Transverse colon (tissue), 4 donors: ENCODE results near the gene GLUD1. TPM values are rescaled to one million over a fixed set of nuclear protein-coding genes. Genes with fewer than 3 reads are reported as not detected.

Experiments
- DNase-seq: peaks from one replicate; pipeline ENCODE4 v3.0.0-alpha.2; 2019
- H3K27ac ChIP-seq, 4 donors: fragments of 200-600 bp; sonication (generic); 2 replicates each; pipeline ENCODE4 v1.5.1; 2016 to 2018; ENCODE audit warnings: inconsistent platforms in 4 of 4
- H3K27me3 ChIP-seq: fragments of 200-600 bp; sonication (generic); 2 replicates; pipeline ENCODE4 v1.5.1; 2017; ENCODE audit warnings: inconsistent platforms
- H3K36me3 ChIP-seq, 4 donors: fragments of 200-600 bp; sonication (generic); 2 replicates each; pipeline ENCODE4 v1.5.1; 2017 to 2019; ENCODE audit warnings: inconsistent platforms in 4 of 4
- H3K4me1 ChIP-seq, 4 donors: fragments of 200-600 bp; sonication (generic); 2 replicates each; pipeline ENCODE4 v1.5.1; 2017 to 2020; ENCODE audit warnings: inconsistent platforms in 4 of 4
- H3K4me3 ChIP-seq, 4 donors: fragments of 200-600 bp; sonication (generic); 1 replicate in 1 of 4; 2 replicates in 3 of 4; pipeline versions ENCODE4 v1.5.1 to v1.6.1; 2017 to 2019; ENCODE audit warnings: inconsistent platforms in 4 of 4
- H3K9me3 ChIP-seq, 2 donors: fragments of 200-600 bp; sonication (generic); 2 replicates each; pipeline ENCODE4 v1.5.1; 2017 to 2019; ENCODE audit warnings: inconsistent platforms in 2 of 2
- CTCF ChIP-seq, 5 experiments: fragments of 200-600 bp in 3 of 5; fragments of 450-650 bp in 2 of 5; sonication (generic) in 3 of 5; IDR thresholded peaks; 1 replicate in 2 of 5; 2 replicates in 3 of 5; pipeline ENCODE4 v1.5.1; 2016 to 2017; ENCODE audit warnings: antibody characterized with exemption in 5 of 5, inconsistent platforms in 3 of 5, mild to moderate bottlenecking in 2 of 5, moderate library complexity in 1 of 5
- EP300 ChIP-seq: sonication (generic); formaldehyde crosslinking; IDR thresholded peaks from one replicate; pipeline ENCODE4 v1.6.1; 2017; ENCODE audit warnings: antibody characterized with exemption, low read depth
- POLR2A ChIP-seq: fragments of 450-650 bp; IDR thresholded peaks from one replicate; pipeline ENCODE4 v1.6.1; 2016; ENCODE audit warnings: antibody characterized with exemption, mild to moderate bottlenecking, moderate library complexity
- POLR2AphosphoS5 ChIP-seq, 3 donors: sonication (generic); formaldehyde crosslinking; IDR thresholded peaks; one replicate each; pipeline ENCODE4 v1.6.1; 2016; ENCODE audit warnings: antibody characterized with exemption in 3 of 3
- WGBS, 2 donors: methylation state at CpG; one replicate each; pipeline ENCODE4 v1.1.5; 2018; ENCODE audit warnings: low coverage in 1 of 2; 5-methylcytosine and 5-hydroxymethylcytosine counted together
- in situ Hi-C, 4 donors: fragments of 200-750 bp; cut with MboI; loops; one replicate each; pipeline versions ENCODE4 v1.15.0 to v1.15.1; 2017; ENCODE audit warnings: low sequenced_read_pairs in 3 of 4, low pct_ligation_motif_present in 1 of 4, low pct_unique_long_range_greater_than_20kb in 1 of 4
- intact Hi-C: fragments of 100-400 bp; cut with DNase I; formaldehyde crosslinking; loops from one replicate; pipeline ENCODE4 v1.15.1; 2023; ENCODE audit warnings: low total_unique reads
- total RNA-seq, 4 donors: library from RNA; depleted of rRNA; stranded (reverse); fragments of >200 nt; gene quantifications; one replicate each; pipeline ENCODE4 v1.1.0, GENCODE V29; 2016

The GLUD1 gene
- total RNA-seq, 4 donors from 2014 or later = 150 to 293 (median 201) TPM

DNA sequence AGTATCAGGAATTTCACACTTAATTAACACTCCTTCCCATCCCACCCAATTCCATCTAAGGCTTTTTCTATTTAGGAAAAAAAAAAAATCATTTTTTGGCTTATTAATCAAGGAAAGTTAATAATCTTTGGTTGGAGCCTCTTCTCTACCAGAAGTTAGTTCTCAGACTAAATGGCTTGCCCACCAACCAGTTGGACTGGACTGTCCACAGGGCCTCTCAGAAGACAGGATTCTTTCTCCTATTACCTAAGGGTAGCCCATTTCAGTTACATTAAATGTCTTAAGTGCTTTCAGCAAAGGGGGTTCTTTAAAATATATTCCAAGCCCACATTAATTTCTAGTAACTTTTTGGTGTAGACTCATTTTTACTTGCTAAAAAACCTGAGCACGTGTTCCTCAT is 35.2 kb downstream of the GLUD1 start:
- H3K9me3 ChIP-seq = no peaks in the 10 kb centered on the region
- in situ Hi-C loops = no loop called here
- TF ChIP-seq EP300 = no peak
- no peak for TF ChIP-seq POLR2A
- no peak for TF ChIP-seq POLR2AphosphoS5 (IDR thresholded peaks at IDR 0.05)
- no peak for TF ChIP-seq CTCF (IDR thresholded peaks at IDR 0.05)

DNA sequence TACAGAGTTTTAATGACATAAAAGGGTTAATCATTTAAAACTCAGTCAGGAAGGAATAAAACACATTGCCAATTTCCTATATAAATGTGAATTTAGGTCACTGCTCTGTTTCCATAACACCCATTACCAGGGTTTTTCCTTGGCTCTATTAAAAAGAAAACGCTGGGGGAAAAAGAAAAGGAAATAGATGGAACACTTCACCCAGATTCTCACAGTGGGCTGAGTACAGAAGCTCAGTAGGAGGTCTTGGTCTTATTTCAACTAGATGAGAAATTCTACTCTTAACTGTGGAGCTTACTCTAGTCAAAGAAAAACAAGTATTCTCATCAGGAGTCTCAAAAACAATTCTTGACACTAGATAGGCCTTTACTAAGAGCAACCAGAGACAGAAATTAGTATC is 36.5 kb downstream of the GLUD1 start:
- H3K36me3 ChIP-seq = peaks cover 0 to 75% (median 35%) of the 10 kb centered on the region in 4 donors
- no peak overlapping the region for H3K4me3 ChIP-seq
- in situ Hi-C loops (no loop called here), intact Hi-C loops (no loop called here)
- TF ChIP-seq EP300 = no peak
- TF ChIP-seq POLR2AphosphoS5 (IDR thresholded peaks at IDR 0.05) = no peak
- TF ChIP-seq CTCF (IDR thresholded peaks at IDR 0.05) = no peak
- TF ChIP-seq POLR2A = no peak
- H3K27me3 ChIP-seq = no peaks in the 10 kb centered on the region
- H3K9me3 ChIP-seq = no peaks in the 10 kb centered on the region
- no peak overlapping the region for H3K27ac ChIP-seq
- DNase-seq = no peak
- WGBS, 2 donors = 82 to 92% methylated on average over 1 of the region's 1 CpG
- H3K4me1 ChIP-seq = no peaks in the 10 kb centered on the region

More for the DNA sequence above, 35.2 kb downstream of the GLUD1 start:
- no peak overlapping the region for H3K27ac ChIP-seq
- no peak for DNase-seq
- WGBS, 2 donors = 93 to 100% methylated on average over 1 of the region's 1 CpG
- H3K27me3 ChIP-seq = no peaks in the 10 kb centered on the region
- H3K36me3 ChIP-seq = peaks cover 0 to 83% (median 37%) of the 10 kb centered on the region in 4 donors
- H3K4me1 ChIP-seq = no peaks in the 10 kb centered on the region
- no peak overlapping the region for H3K4me3 ChIP-seq
- intact Hi-C loops = no loop called here

GRCh38 chr10:87054373-87055295 is 40.0 kb downstream of the GLUD1 start:
- Histone ChIP-seq H3K36me3 (peaks cover 0 to 75% (median 29%) of the 10 kb centered on the region in 4 donors), H3K9me3 (no peaks in the 10 kb centered on the region), H3K4me1 (no peaks in the 10 kb centered on the region), H3K27ac (peak overlapping the region in 1 of 4 donors; percentile 2), H3K4me3 (no peak overlapping the region), H3K27me3 (no peaks in the 10 kb centered on the region)
- in situ Hi-C loops (no loop called here), intact Hi-C loops (no loop called here)
- TF ChIP-seq POLR2AphosphoS5 (IDR thresholded peaks at IDR 0.05) (no peak), CTCF (IDR thresholded peaks at IDR 0.05) (no peak), POLR2A (no peak)
- no peak for DNase-seq
- WGBS, 2 donors = 66 to 68% methylated on average over 6 to 7 of the region's 7 CpGs

- no peaks in the 10 kb centered on the region for H3K9me3 ChIP-seq
- 90 to 93% methylated on average over 2 to 7 of the region's 7 CpGs for WGBS, 2 donors
- in situ Hi-C loops = no loop called here
- TF ChIP-seq CTCF (IDR thresholded peaks at IDR 0.05) = no peak
- TF ChIP-seq POLR2A = no peak
- no peak for TF ChIP-seq POLR2AphosphoS5 (IDR thresholded peaks at IDR 0.05)
- TF ChIP-seq EP300 = no peak
- no peak overlapping the region for H3K4me3 ChIP-seq
- peaks cover 0 to 75% (median 29%) of the 10 kb centered on the region in 4 donors for H3K36me3 ChIP-seq
- intact Hi-C loops = no loop called here
- no peaks in the 10 kb centered on the region for H3K27me3 ChIP-seq
- no peak overlapping the region for H3K27ac ChIP-seq
- H3K4me1 ChIP-seq = no peaks in the 10 kb centered on the region
- no peak for DNase-seq
These were observed 41.0 kb downstream of the GLUD1 start for GRCh38 chr10:87053577-87054181.
